ENCODE data around the gene STEAP1. TPM values are rescaled to one million over a fixed set of nuclear protein-coding genes. Genes with fewer than 3 reads are reported as not detected.

The STEAP1 gene
- total and polyA plus RNA-seq, 12 donors: 0.29 to 3.7 (median 0.92) TPM; not detected in 2

GRCh38 chr7:90175667-90176066, 21.4 kb downstream of the STEAP1 start:
- no peaks in the 10 kb centered on the region for H3K9me3 ChIP-seq
- DNase-seq (no peak), ATAC-seq (peak in 1 of 8 donors; percentile 34)
- H3K4me1 ChIP-seq: peaks cover 0 to 11% (median 0%) of the 10 kb centered on the region in 9 donors
- H3K36me3 ChIP-seq: no peaks in the 10 kb centered on the region
- TF ChIP-seq CTCF (IDR thresholded peaks at IDR 0.05): no peak
- no peak overlapping the region for H3K4me3 ChIP-seq
- H3K27me3 ChIP-seq: peaks cover 0 to 5% (median 0%) of the 10 kb centered on the region in 7 donors
- 83 to 97% methylated on average over 4 of the region's 4 CpGs for WGBS, 2 donors
- H3K27ac ChIP-seq: no peak overlapping the region
- intact Hi-C loops (cut with DNase I): loop anchor here in 1 of 10 donors (10.0 kb wide), 1 partner anchor 89 kb away; no protein-coding TSS in a partner anchor

GRCh38 chr7:90176195-90176594, 21.9 kb downstream of the STEAP1 start:
- DNase-seq (no peak), ATAC-seq (no peak)
- no peak overlapping the region for H3K27ac ChIP-seq
- H3K36me3 ChIP-seq: no peaks in the 10 kb centered on the region
- no peak overlapping the region for H3K4me3 ChIP-seq
- no peak for TF ChIP-seq CTCF (IDR thresholded peaks at IDR 0.05)
- no peaks in the 10 kb centered on the region for H3K9me3 ChIP-seq
- intact Hi-C loops (cut with DNase I): loop anchor here in 1 of 10 donors (10.0 kb wide), 1 partner anchor 89 kb away; no protein-coding TSS in a partner anchor
- 85 to 92% methylated on average over 1 of the region's 1 CpG for WGBS, 2 donors
- H3K27me3 ChIP-seq: peaks cover 0 to 2% (median 0%) of the 10 kb centered on the region in 7 donors
- H3K4me1 ChIP-seq: peaks cover 0 to 11% (median 0%) of the 10 kb centered on the region in 9 donors

- DNase-seq (no peak), ATAC-seq (no peak)
- Histone ChIP-seq H3K27me3 (no peaks in the 10 kb centered on the region), H3K36me3 (no peaks in the 10 kb centered on the region), H3K9me3 (no peaks in the 10 kb centered on the region), H3K27ac (no peak overlapping the region), H3K4me1 (peaks cover 0 to 11% (median 0%) of the 10 kb centered on the region in 9 donors), H3K4me3 (no peak overlapping the region)
- intact Hi-C loops (cut with DNase I): loop anchor here in 1 of 10 donors (10.0 kb wide), 1 partner anchor 87 kb away; no protein-coding TSS in a partner anchor
- WGBS, 2 donors: 92 to 95% methylated on average over 2 of the region's 2 CpGs
- no peak for TF ChIP-seq CTCF (IDR thresholded peaks at IDR 0.05)
Observed at GRCh38 chr7:90178166-90178565, 23.9 kb downstream of the STEAP1 start.

- no peak for ATAC-seq
- intact Hi-C loops (cut with DNase I): loop anchor here in 1 of 10 donors (10.0 kb wide), 1 partner anchor 86 kb away; no protein-coding TSS in a partner anchor
- no peak overlapping the region for H3K27ac ChIP-seq
- DNase-seq: no peak
- no peaks in the 10 kb centered on the region for H3K36me3 ChIP-seq
- H3K9me3 ChIP-seq: no peaks in the 10 kb centered on the region
- no peaks in the 10 kb centered on the region for H3K27me3 ChIP-seq
- H3K4me1 ChIP-seq: peaks cover 0 to 11% (median 0%) of the 10 kb centered on the region in 9 donors
- TF ChIP-seq CTCF (IDR thresholded peaks at IDR 0.05): no peak
- no peak overlapping the region for H3K4me3 ChIP-seq
- WGBS, 2 donors: 73 to 76% methylated on average over 6 of the region's 6 CpGs
Observed at GRCh38 chr7:90178679-90179278, 24.5 kb downstream of the STEAP1 start.

Data from heart right ventricle (tissue), 16 donors.